Measurements from ENCODE around the gene ARAP3.

GRCh38 chr5:141729387-141730006, 47.5 kb upstream of the ARAP3 start:
- TF ChIP-seq CTCF (IDR thresholded peaks at IDR 0.05) (no peak), POLR2A (IDR thresholded peaks at IDR 0.05) (no peak)

All from body of pancreas (tissue), 4 donors.